DOHH2 (cell line): ENCODE data around the gene GJB1.

Experiments used
- CTCF ChIP-seq: fragments of 200-600 bp; sonication (generic); IDR thresholded peaks from one replicate; pipeline ENCODE4 v1.5.1; 2014; ENCODE audit warnings: antibody characterized with exemption, mild to moderate bottlenecking, low read depth, low read length; ENCODE audit not compliant: poor library complexity, severe bottlenecking
- EZH2phosphoT487 ChIP-seq: fragments of 200-600 bp; sonication (generic); IDR thresholded peaks from 2 replicates; pipeline ENCODE4 v1.6.1; 2017; ENCODE audit warnings: borderline replicate concordance, mild to moderate bottlenecking, antibody characterized with exemption, low read length, moderate library complexity, mixed read lengths

GRCh38 chrX:71182871-71183270 lies 40.2 kb upstream of the GJB1 start:
- TF ChIP-seq CTCF, result no peak
- no peak for TF ChIP-seq EZH2phosphoT487
